WTC11 (cell line): Measurements from ENCODE around the gene RFX7. TPM values are rescaled to one million over a fixed set of nuclear protein-coding genes. Genes with fewer than 3 reads are reported as not detected.
A peak's percentile ranks its signal among the peaks of the same experiment; 100 is the strongest.

Experiments
- ATAC-seq: fragments of 200-7000 bp; cut with Tn5 transposase; 2 replicates; pipeline ENCODE4 v1.10.0; 2021; ENCODE audit warnings: mild to moderate bottlenecking, moderate library complexity
- CTCF ChIA-PET: fragments of 300-600 bp; sonication (Branson Sonifier 250); formaldehyde crosslinking; loops from one replicate; lab custom pipeline; 2021; ENCODE audit warnings: antibody characterized with exemption; lab: Charles Lee
- POLR2A ChIA-PET: fragments of 350-600 bp; sonication (Branson Sonifier 250); formaldehyde crosslinking; loops from one replicate; lab custom pipeline; 2021; ENCODE audit warnings: antibody characterized with exemption; lab: Charles Lee
- DNase-seq: peaks from one replicate; pipeline ENCODE4 v3.0.0; 2021; ENCODE audit warnings: low spot score
- H3K27ac Mint-ChIP-seq: 2 replicates; pipeline ENCODE4 v1.8.0; 2021; ENCODE audit warnings: mixed read lengths
- H3K27me3 Mint-ChIP-seq: 2 replicates; pipeline ENCODE4 v1.8.0; 2021; ENCODE audit warnings: low read depth, mild to moderate bottlenecking, moderate library complexity, mixed read lengths
- H3K36me3 Mint-ChIP-seq: 2 replicates; pipeline ENCODE4 v1.8.0; 2021; ENCODE audit warnings: mixed read lengths
- H3K4me1 Mint-ChIP-seq: 2 replicates; pipeline ENCODE4 v1.8.0; 2022; ENCODE audit warnings: mixed read lengths
- H3K4me3 Mint-ChIP-seq: 2 replicates; pipeline ENCODE4 v1.8.0; 2021; ENCODE audit warnings: mild to moderate bottlenecking, moderate library complexity, mixed read lengths
- H3K9me3 Mint-ChIP-seq: 2 replicates; pipeline ENCODE4 v1.8.0; 2021; ENCODE audit warnings: mixed read lengths
- AR ChIP-seq: fragments of 250-450 bp; sonication (Bioruptor Pico); IDR thresholded peaks from 2 replicates; pipeline ENCODE4 v1.9.0; 2021; ENCODE audit warnings: mild to moderate bottlenecking
- ARID4B ChIP-seq: sonication (generic); formaldehyde crosslinking; IDR thresholded peaks from 2 replicates; pipeline ENCODE4 v1.8.0; 2023; ENCODE audit warnings: missing genetic modification reagents, mild to moderate bottlenecking, borderline replicate concordance
- ATF1 ChIP-seq: sonication (generic); formaldehyde crosslinking; IDR thresholded peaks from 2 replicates; pipeline ENCODE4 v1.8.1; 2023; ENCODE audit warnings: mild to moderate bottlenecking, moderate library complexity, missing genetic modification reagents
- CBFB ChIP-seq: sonication (generic); formaldehyde crosslinking; IDR thresholded peaks from 2 replicates; pipeline ENCODE4 v1.8.1; 2022; ENCODE audit warnings: mild to moderate bottlenecking, low read depth, missing genetic modification reagents
- CREM ChIP-seq: sonication (generic); formaldehyde crosslinking; IDR thresholded peaks from 2 replicates; pipeline ENCODE4 v1.8.1; 2022; ENCODE audit warnings: mild to moderate bottlenecking, missing genetic modification reagents, moderate library complexity
- E2F4 ChIP-seq: sonication (generic); formaldehyde crosslinking; IDR thresholded peaks from 2 replicates; pipeline ENCODE4 v1.8.1; 2022; ENCODE audit warnings: low read depth, mild to moderate bottlenecking, moderate library complexity, missing genetic modification reagents, borderline replicate concordance
- ELF4 ChIP-seq: sonication (generic); formaldehyde crosslinking; IDR thresholded peaks from 2 replicates; pipeline ENCODE4 v1.8.1; 2022; ENCODE audit warnings: low read depth, mild to moderate bottlenecking, moderate library complexity, missing genetic modification reagents
- ERG ChIP-seq: fragments of 250-450 bp; sonication (Bioruptor Pico); IDR thresholded peaks from 2 replicates; pipeline ENCODE4 v1.8.0; 2021; ENCODE audit warnings: mild to moderate bottlenecking
- ETV6 ChIP-seq: sonication (generic); formaldehyde crosslinking; IDR thresholded peaks from 2 replicates; pipeline ENCODE4 v1.8.1; 2022; ENCODE audit warnings: mild to moderate bottlenecking, missing genetic modification reagents
- FOXP1 ChIP-seq: sonication (generic); formaldehyde crosslinking; IDR thresholded peaks from 2 replicates; pipeline ENCODE4 v1.8.0; 2022; ENCODE audit warnings: missing genetic modification reagents, mild to moderate bottlenecking, moderate library complexity, borderline replicate concordance
- JUN ChIP-seq: sonication (generic); formaldehyde crosslinking; IDR thresholded peaks from 2 replicates; pipeline ENCODE4 v1.8.0; 2023; ENCODE audit warnings: mild to moderate bottlenecking, missing genetic modification reagents
- PRDM15 ChIP-seq: sonication (generic); formaldehyde crosslinking; IDR thresholded peaks from 2 replicates; pipeline ENCODE4 v1.8.0; 2022; ENCODE audit warnings: missing genetic modification reagents
- SMAD4 ChIP-seq: sonication (generic); formaldehyde crosslinking; IDR thresholded peaks from 2 replicates; pipeline ENCODE4 v1.8.0; 2022; ENCODE audit warnings: mild to moderate bottlenecking, missing genetic modification reagents
- TCF7 ChIP-seq: sonication (generic); formaldehyde crosslinking; IDR thresholded peaks from 2 replicates; pipeline ENCODE4 v1.8.0; 2022; ENCODE audit warnings: mild to moderate bottlenecking, low read depth, missing genetic modification reagents, moderate library complexity
- USF2 ChIP-seq: sonication (generic); formaldehyde crosslinking; IDR thresholded peaks from 2 replicates; pipeline ENCODE4 v1.8.1; 2023; ENCODE audit warnings: mild to moderate bottlenecking, missing genetic modification reagents, moderate library complexity
- ZBTB43 ChIP-seq: sonication (generic); formaldehyde crosslinking; IDR thresholded peaks from 2 replicates; pipeline ENCODE4 v1.8.1; 2023; ENCODE audit warnings: mild to moderate bottlenecking, missing genetic modification reagents
- ZNF138 ChIP-seq: sonication (generic); formaldehyde crosslinking; conservative IDR thresholded peaks from 2 replicates; pipeline ENCODE4 v1.8.1; 2022; ENCODE audit warnings: mild to moderate bottlenecking, moderate library complexity, missing genetic modification reagents
- ZNF263 ChIP-seq: sonication (generic); formaldehyde crosslinking; IDR thresholded peaks from 2 replicates; pipeline ENCODE4 v1.8.1; 2022; ENCODE audit warnings: low read depth, mild to moderate bottlenecking, moderate library complexity, missing genetic modification reagents
- ZNF317 ChIP-seq: sonication (generic); formaldehyde crosslinking; IDR thresholded peaks from 2 replicates; pipeline ENCODE4 v1.8.1; 2023; ENCODE audit warnings: low read depth, mild to moderate bottlenecking, moderate library complexity, missing genetic modification reagents, borderline replicate concordance
- total RNA-seq: library from RNA; stranded (reverse); gene quantifications from 3 replicates; pipeline ENCODE4 v1.2.3, GENCODE V29; 2021

Gene RFX7
- total RNA-seq, 1 experiment from 2014 or later = 36.0 TPM

- peaks cover 30% of the 10 kb centered on the region for H3K4me1 Mint-ChIP-seq
- ATAC-seq (no peak), DNase-seq (no peak)
- CTCF ChIA-PET = no interaction called here
- no peaks in the 10 kb centered on the region for H3K36me3 Mint-ChIP-seq
- H3K4me3 Mint-ChIP-seq = no peak overlapping the region
- no peaks in the 10 kb centered on the region for H3K9me3 Mint-ChIP-seq
- no peaks in the 10 kb centered on the region for H3K27me3 Mint-ChIP-seq
- H3K27ac Mint-ChIP-seq = no peak overlapping the region
- TF ChIP-seq TCF7 (CRISPR knock-in tag) = no peak
- no peak for TF ChIP-seq CBFB
- no peak for TF ChIP-seq USF2
- TF ChIP-seq ZNF263 (CRISPR knock-in tag) = no peak
- TF ChIP-seq ELF4 = no peak
- TF ChIP-seq E2F4 (CRISPR knock-in tag) = no peak
- TF ChIP-seq ZBTB43 = no peak
- TF ChIP-seq ERG (CRISPR knock-in tag) = no peak
- TF ChIP-seq ETV6 (CRISPR knock-in tag) = no peak
- no peak for TF ChIP-seq CREM (CRISPR knock-in tag)
- no peak for TF ChIP-seq ZNF317 (CRISPR knock-in tag)
- no peak for TF ChIP-seq FOXP1
- TF ChIP-seq ZNF138 (CRISPR knock-in tag) = no peak
- no peak for TF ChIP-seq JUN (CRISPR knock-in tag)
- POLR2A ChIA-PET = no interaction called here
Measured at GRCh38 chr15:56194035-56194434, 49.6 kb downstream of the RFX7 start.

- ATAC-seq = no peak
- no peaks in the 10 kb centered on the region for H3K9me3 Mint-ChIP-seq
- CTCF ChIA-PET = no interaction called here
- DNase-seq = no peak
- POLR2A ChIA-PET = no interaction called here
- peaks cover 32% of the 10 kb centered on the region for H3K4me1 Mint-ChIP-seq
- no peaks in the 10 kb centered on the region for H3K36me3 Mint-ChIP-seq
- H3K4me3 Mint-ChIP-seq = no peak overlapping the region
- peak overlapping the region; percentile 84 for H3K27ac Mint-ChIP-seq
- H3K27me3 Mint-ChIP-seq = no peaks in the 10 kb centered on the region
- TF ChIP-seq PRDM15 (CRISPR knock-in tag) (no peak), ARID4B (CRISPR knock-in tag) (no peak), SMAD4 (CRISPR knock-in tag) (no peak), AR (CRISPR knock-in tag) (no peak), ATF1 (no peak)
Measured at GRCh38 chr15:56192659-56193442, 50.8 kb downstream of the RFX7 start.
